Spleen (tissue), 11 donors: ENCODE data around the gene ANKRD52. TPM values are rescaled to one million over a fixed set of nuclear protein-coding genes. Genes with fewer than 3 reads are reported as not detected.
A peak's percentile ranks its signal among the peaks of the same experiment; 100 is the strongest.

Experiments used
- DNase-seq: peaks from one replicate; pipeline ENCODE4 v3.0.0-alpha.2; 2020
- H3K27ac ChIP-seq, 8 donors: fragments of 200-600 bp; sonication (generic) in 7 of 8; 1 replicate in 4 of 8; 2 replicates in 4 of 8; pipeline versions ENCODE4 v1.5.0 to v1.8.0; 2016 to 2021; ENCODE audit warnings: inconsistent platforms in 4 of 8, mild to moderate bottlenecking in 4 of 8, moderate library complexity in 1 of 8
- H3K27me3 ChIP-seq, 7 donors: fragments of 200-600 bp; sonication (generic) in 6 of 7; replicated peaks in 1 of 7; 1 replicate in 4 of 7; 2 replicates in 3 of 7; pipeline versions ENCODE4 v1.5.0 to v1.8.0; 2016 to 2021; ENCODE audit warnings: inconsistent platforms in 3 of 7, mild to moderate bottlenecking in 1 of 7
- H3K36me3 ChIP-seq, 6 donors: fragments of 200-600 bp; sonication (generic) in 5 of 6; 1 replicate in 4 of 6; 2 replicates in 2 of 6; pipeline versions ENCODE4 v1.5.0 to v1.8.0; 2016 to 2021; ENCODE audit warnings: inconsistent platforms in 2 of 6
- H3K4me1 ChIP-seq, 6 donors: fragments of 200-600 bp; sonication (generic) in 5 of 6; 1 replicate in 3 of 6; 2 replicates in 3 of 6; pipeline versions ENCODE4 v1.5.0 to v1.8.0; 2016 to 2021; ENCODE audit warnings: inconsistent platforms in 3 of 6
- H3K4me3 ChIP-seq, 8 donors: fragments of 200-600 bp; sonication (generic) in 7 of 8; 1 replicate in 4 of 8; 2 replicates in 4 of 8; pipeline versions ENCODE4 v1.5.0 to v1.8.0; 2016 to 2021; ENCODE audit warnings: inconsistent platforms in 4 of 8, mild to moderate bottlenecking in 4 of 8, moderate library complexity in 2 of 8
- H3K9me3 ChIP-seq, 8 donors: fragments of 200-600 bp; sonication (generic) in 7 of 8; 1 replicate in 4 of 8; 2 replicates in 4 of 8; pipeline versions ENCODE4 v1.5.0 to v1.8.0; 2016 to 2021; ENCODE audit warnings: inconsistent platforms in 4 of 8
- CTCF ChIP-seq, 11 experiments: fragments of 200-600 bp in 7 of 11; fragments of 450-650 bp in 4 of 11; sonication (generic) in 4 of 11; IDR thresholded peaks in 8 of 11; conservative IDR thresholded peaks in 3 of 11; 1 replicate in 7 of 11; 2 replicates in 4 of 11; pipeline versions ENCODE4 v1.4.0 to v1.8.0; 2016 to 2021; ENCODE audit warnings: antibody characterized with exemption in 11 of 11, inconsistent platforms in 4 of 11, mild to moderate bottlenecking in 1 of 11
- POLR2A ChIP-seq, 3 donors: fragments of 450-650 bp; IDR thresholded peaks; one replicate each; pipeline ENCODE4 v1.5.1; 2017; ENCODE audit warnings: antibody characterized with exemption in 3 of 3, mild to moderate bottlenecking in 1 of 3
- POLR2AphosphoS5 ChIP-seq, 3 donors: sonication (generic); formaldehyde crosslinking; IDR thresholded peaks; one replicate each; pipeline ENCODE4 v1.5.1; 2017; ENCODE audit warnings: antibody characterized with exemption in 3 of 3
- WGBS, 5 donors: extraction: QIAGEN DNeasy Blood & Tissue Kit in 3 of 5; methylation state at CpG; one replicate each; pipeline versions ENCODE4 v1.1.5 to v1.1.7; 2013 to 2018; 5-methylcytosine and 5-hydroxymethylcytosine counted together
- intact Hi-C: fragments of 100-400 bp; cut with DNase I; formaldehyde crosslinking; loops from one replicate; pipeline ENCODE4 v1.15.0; 2023; ENCODE audit warnings: low total_unique reads
- polyA plus RNA-seq, 3 donors: library from polyadenylated mRNA; stranded (reverse); fragments of 200-250 nt; gene quantifications; one replicate each; pipeline ENCODE4 v1.2.1, GENCODE V29; 2013
- total RNA-seq, 7 donors: library from RNA; depleted of rRNA in 3 of 7; stranded (reverse); fragments of >200 nt in 3 of 7; fragmentation: NEBNext Ultra II Directional in 4 of 7; extraction: Animal tissue kit (Norgen Biotek cat#: 25700) in 4 of 7; gene quantifications; one replicate each; pipeline versions ENCODE4 v1.1.0 to v1.2.1, GENCODE V29; 2016 to 2021
- donor health status: healthy with polysubstance abuse.
- donor health status: DM: no; HTN: no; CAD: no; lungs with moderate emphysema.
- donor health status: DM: no; HTN: no; CAD: no.
- donor health status: Bipolar disorder and iron deficiency.
- donor health status: healthy.
- donor health status: DM: no; HTN: no; CAD: no.
- donor health status: DM: yes; HTN: yes; CAD: no.

ANKRD52 gene
- total and polyA plus RNA-seq, 10 donors: 2.2 to 35.2 (median 25.5) TPM

DNA sequence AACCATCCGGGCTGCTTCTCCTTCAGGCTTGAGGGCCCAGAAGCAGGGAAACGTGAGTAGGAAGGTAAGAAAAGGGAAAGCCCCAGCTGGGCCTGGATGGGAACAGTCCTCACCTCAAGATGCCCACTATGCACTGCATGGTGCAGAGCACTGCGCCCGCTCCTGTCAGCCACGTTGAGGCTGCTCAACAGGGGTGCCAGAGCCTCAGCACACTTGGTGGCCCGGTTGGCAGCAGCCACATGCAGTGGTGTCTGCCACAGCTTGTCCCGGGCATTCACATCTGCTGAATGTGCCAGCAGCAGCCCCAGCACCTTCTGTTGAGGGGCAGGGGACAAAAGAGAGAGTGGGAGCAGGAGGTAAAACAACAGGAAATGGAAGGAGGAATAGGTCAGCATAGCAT lies 2.5 kb downstream of the ANKRD52 start:
- Histone ChIP-seq H3K4me3 (no peak overlapping the region), H3K27ac (no peak overlapping the region), H3K36me3 (peaks cover 7 to 62% (median 53%) of the 10 kb centered on the region in 6 donors), H3K9me3 (no peaks in the 10 kb centered on the region), H3K27me3 (no peaks in the 10 kb centered on the region), H3K4me1 (peaks cover 20 to 35% (median 29%) of the 10 kb centered on the region in 6 donors)
- 84 to 95% (median 92%) methylated on average over 7 of the region's 7 CpGs for WGBS, 5 donors
- intact Hi-C loops: loop anchor here (10.0 kb wide), 1 partner anchor 61 kb away; no protein-coding TSS in a partner anchor
- TF ChIP-seq POLR2AphosphoS5 (IDR thresholded peaks at IDR 0.05) (no peak), CTCF (IDR thresholded peaks at IDR 0.05 in 8 of 11, conservative IDR thresholded peaks at IDR 0.05 in 3 of 11) (no peak), POLR2A (IDR thresholded peaks at IDR 0.05) (no peak)
- DNase-seq: no peak

- no peaks in the 10 kb centered on the region for H3K27me3 ChIP-seq
- no peaks in the 10 kb centered on the region for H3K9me3 ChIP-seq
- intact Hi-C loops: loop anchor here (10.0 kb wide), 1 partner anchor 58 kb away; no protein-coding TSS in a partner anchor
- 91 to 99% (median 97%) methylated on average over 8 to 11 of the region's 11 CpGs for WGBS, 5 donors
- TF ChIP-seq POLR2A (IDR thresholded peaks at IDR 0.05) (no peak), POLR2AphosphoS5 (IDR thresholded peaks at IDR 0.05) (peak in 1 of 3 donors; percentile 42)
- peaks cover 14 to 24% (median 19%) of the 10 kb centered on the region in 6 donors for H3K4me1 ChIP-seq
- H3K4me3 ChIP-seq: no peak overlapping the region
- peaks cover 9 to 87% (median 79%) of the 10 kb centered on the region in 6 donors for H3K36me3 ChIP-seq
- no peak for DNase-seq
- H3K27ac ChIP-seq: no peak overlapping the region
Measured at GRCh38 chr12:56253091-56253490, 5.1 kb downstream of the ANKRD52 start.

- H3K36me3 ChIP-seq: peaks cover 11 to 92% (median 83%) of the 10 kb centered on the region in 6 donors
- no peak for DNase-seq
- no peak overlapping the region for H3K4me3 ChIP-seq
- intact Hi-C loops: loop anchor here (10.0 kb wide), 1 partner anchor 58 kb away; no protein-coding TSS in a partner anchor
- H3K27me3 ChIP-seq: no peaks in the 10 kb centered on the region
- WGBS, 5 donors: 94 to 100% (median 96%) methylated on average over 3 of the region's 3 CpGs
- H3K9me3 ChIP-seq: no peaks in the 10 kb centered on the region
- TF ChIP-seq POLR2A (IDR thresholded peaks at IDR 0.05) (no peak), CTCF (IDR thresholded peaks at IDR 0.05 in 8 of 11, conservative IDR thresholded peaks at IDR 0.05 in 3 of 11) (no peak), POLR2AphosphoS5 (IDR thresholded peaks at IDR 0.05) (no peak)
- peaks cover 14 to 21% (median 19%) of the 10 kb centered on the region in 6 donors for H3K4me1 ChIP-seq
- no peak overlapping the region for H3K27ac ChIP-seq
Measured at GRCh38 chr12:56252649-56253048, 5.5 kb downstream of the ANKRD52 start.

- peaks cover 0 to 10% (median 0%) of the 10 kb centered on the region in 6 donors for H3K4me1 ChIP-seq
- H3K27me3 ChIP-seq: no peaks in the 10 kb centered on the region
- H3K27ac ChIP-seq: no peak overlapping the region
- H3K9me3 ChIP-seq: no peaks in the 10 kb centered on the region
- TF ChIP-seq POLR2AphosphoS5 (IDR thresholded peaks at IDR 0.05) (peak in 1 of 3 donors; percentile 16), POLR2A (IDR thresholded peaks at IDR 0.05) (no peak), CTCF (IDR thresholded peaks at IDR 0.05 in 8 of 11, conservative IDR thresholded peaks at IDR 0.05 in 3 of 11) (no peak)
- intact Hi-C loops: no loop called here
- WGBS, 5 donors: 90 to 98% (median 95%) methylated on average over 7 to 8 of the region's 8 CpGs
- no peak overlapping the region for H3K4me3 ChIP-seq
- peaks cover 17 to 100% (median 99%) of the 10 kb centered on the region in 6 donors for H3K36me3 ChIP-seq
- no peak for DNase-seq
Measured at GRCh38 chr12:56248711-56249110, 9.5 kb downstream of the ANKRD52 start.
